ENCODE data around the gene GLRX5.
"Not testable (repeated sequence)": the region's sequence is repeated elsewhere in the genome, so short reads cannot be mapped to it uniquely, and the experiment has no call there.

Gene GLRX5

DNA sequence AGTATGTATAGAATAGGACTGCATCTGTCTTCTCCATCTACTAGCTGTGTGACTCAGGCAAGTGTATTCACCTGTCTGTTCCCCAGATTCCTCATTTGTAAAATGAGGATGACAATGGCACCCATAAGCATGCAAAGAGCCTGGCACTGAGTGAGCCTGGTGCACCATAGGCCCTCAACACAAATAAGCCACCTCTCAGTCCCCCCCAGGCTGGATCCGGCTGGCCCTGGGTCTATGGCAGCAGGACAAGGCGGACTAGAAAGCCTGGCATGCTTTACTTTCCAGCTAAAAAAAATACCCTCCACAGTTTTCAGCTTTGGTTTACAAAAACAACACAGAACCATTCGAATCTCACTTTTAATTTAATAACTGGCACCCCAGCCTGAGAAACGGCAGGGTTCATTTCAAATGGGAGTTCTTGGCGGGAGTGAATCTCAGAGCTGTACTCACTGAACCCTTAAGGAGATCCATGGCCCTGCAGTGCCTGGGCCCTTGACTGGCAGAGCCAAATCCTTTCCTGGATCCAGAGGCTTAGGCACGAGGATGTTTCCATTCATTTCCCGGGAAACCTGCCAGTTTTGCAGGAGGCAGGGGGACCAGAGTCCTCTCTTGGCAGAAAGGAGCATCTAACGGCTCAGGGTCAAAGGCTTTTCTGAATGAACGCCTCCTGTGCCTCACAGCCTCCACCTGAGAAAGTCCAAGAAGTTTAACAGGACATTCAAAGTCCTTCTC is 36.1 kb upstream of the GLRX5 start:
- no peak for DNase-seq (ENCODE audit: low read depth in 1 of 2, low spot score in 1 of 2)

DNA sequence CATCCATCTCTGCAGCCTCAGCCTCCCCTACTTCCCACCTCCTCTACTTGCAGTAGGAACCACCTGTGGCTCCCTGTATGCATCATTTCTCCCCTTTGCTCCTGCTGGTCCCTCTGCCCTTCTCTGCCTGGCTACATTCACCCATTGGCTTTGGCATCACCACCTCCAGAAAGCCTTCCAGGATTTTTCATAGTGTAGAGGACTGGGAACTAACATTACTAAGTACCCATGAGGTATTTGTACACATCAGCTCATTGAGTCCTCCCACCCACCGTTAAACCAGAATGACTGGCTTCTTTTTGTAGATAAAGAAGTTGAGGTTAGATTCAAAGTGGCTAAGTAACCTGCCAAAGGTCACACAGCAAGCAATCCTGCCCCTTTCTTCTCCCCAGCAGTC is 35.5 kb upstream of the GLRX5 start:
- no peak for DNase-seq (ENCODE audit: low read depth in 1 of 2, low spot score in 1 of 2)

DNA sequence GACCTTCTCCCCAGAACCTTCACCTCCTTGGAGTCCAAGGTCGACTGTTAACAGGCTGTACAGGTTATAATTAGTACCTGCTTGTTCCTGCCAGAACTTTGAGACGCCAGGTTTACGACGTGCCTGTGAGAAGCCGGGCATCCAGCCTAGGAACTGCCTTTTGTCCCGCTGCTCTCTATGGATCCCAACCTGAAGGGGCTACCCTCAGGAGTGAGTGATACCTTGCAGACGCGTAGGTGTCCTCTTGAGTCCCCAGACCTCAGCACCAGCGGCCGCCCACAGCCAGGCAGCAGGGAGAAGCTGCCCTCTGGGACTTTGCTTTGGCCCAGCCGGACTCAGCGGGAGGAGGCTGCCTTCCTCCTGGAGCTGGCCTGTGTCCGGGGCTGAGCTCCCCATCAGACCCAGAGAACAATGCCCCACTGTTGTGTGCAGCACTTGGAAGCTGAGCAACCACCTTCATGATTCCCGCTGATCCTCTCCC is 34.6 kb upstream of the GLRX5 start:
- no peak for DNase-seq (ENCODE audit: low read depth in 1 of 2, low spot score in 1 of 2)

DNA sequence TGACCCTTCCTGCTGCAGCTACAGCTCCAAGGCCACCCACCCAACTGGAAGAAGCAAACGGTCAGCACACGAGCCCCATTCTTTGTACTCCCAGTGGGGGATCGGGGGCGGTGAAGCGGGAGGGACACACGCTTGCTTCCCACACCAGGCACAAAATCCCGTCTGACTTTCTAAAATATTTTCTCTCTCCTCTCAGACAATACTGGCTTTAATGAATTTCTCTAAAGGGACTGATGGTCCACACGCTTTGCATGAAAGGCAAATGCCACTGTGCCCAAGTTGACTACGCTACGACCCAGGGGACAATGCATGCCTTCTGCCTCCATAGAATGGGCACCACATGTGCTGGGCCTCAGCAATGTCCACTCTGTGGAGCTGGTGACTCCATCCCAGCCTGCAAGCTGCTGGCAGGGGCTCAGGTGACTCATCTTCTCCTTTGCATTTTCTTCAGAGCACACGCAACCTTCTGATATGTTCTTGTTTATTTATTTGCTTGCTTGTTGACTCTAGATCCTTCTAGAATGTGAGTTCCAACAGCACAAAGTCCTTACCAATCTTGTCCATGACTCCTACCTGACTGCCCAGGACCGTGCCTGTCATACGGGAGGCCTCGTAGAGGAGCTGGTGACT is 34.0 kb upstream of the GLRX5 start:
- DNase-seq (ENCODE audit: low read depth in 1 of 2, low spot score in 1 of 2), result no peak

DNA sequence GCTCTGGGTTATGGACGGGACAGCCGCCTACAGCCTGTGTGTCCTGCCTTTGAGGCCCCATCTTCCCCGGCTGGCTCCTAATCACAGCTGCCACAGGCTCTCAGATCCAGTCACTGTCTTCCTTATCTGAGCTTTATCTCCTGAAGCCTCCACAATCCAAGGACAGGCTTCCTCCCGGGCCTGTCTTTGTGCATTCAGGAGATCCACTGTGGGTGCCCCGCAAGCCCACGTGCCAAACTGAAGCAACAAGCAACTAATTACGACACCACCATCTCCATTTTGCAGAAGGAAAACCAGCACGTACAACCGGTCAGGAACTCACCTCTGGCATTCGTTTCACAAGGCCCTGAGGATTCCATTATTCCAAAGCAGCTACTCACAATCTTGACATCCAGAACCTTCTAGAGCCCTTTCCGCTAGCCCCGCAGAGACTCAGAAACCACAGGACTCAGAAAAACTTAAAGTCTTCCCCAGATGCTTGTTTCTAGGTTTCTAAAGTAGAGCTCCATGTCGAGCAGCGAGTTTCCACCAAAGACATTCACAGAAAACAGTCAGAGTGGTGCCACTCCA is 32.4 kb upstream of the GLRX5 start:
- DNase-seq (ENCODE audit: low read depth in 1 of 2, low spot score in 1 of 2), result no peak

DNA sequence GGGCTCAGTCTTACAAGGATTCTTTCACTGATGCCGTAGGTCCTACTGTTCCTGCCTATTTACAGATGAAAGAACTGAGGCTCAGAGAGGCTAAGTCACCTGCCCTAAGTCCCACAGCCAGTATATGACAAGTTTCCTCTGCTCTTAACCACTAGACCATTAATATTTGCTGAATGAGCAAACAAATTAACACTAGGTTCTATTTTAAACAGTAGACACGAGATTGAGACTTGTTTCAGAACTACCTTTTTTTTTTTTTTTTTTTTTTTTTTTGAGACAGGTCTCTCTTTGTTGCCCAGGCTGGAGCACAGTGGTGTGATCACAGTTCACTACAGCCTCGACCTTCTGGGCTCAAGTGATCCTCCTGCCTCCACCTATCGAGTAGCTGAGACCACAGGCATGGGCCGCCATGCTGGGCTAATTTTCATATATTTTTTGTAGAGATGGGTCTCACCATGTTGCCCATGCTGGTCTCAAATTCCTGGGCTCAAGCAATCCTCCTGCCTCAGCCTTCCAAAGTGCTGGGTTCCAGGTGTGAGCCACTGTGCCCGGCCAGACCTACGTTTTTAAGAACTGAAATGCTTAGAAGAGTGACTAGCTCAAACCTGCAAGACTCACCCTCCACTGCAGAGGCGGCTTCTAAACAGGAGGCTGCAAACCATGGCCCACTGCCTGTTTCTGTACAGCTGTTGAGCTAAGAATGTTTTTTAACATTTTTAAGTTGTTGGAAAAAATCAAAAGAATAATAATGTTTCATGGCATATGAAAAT is 31.3 kb upstream of the GLRX5 start:
- no peak for DNase-seq (ENCODE audit: low read depth in 1 of 2, low spot score in 1 of 2)

DNA sequence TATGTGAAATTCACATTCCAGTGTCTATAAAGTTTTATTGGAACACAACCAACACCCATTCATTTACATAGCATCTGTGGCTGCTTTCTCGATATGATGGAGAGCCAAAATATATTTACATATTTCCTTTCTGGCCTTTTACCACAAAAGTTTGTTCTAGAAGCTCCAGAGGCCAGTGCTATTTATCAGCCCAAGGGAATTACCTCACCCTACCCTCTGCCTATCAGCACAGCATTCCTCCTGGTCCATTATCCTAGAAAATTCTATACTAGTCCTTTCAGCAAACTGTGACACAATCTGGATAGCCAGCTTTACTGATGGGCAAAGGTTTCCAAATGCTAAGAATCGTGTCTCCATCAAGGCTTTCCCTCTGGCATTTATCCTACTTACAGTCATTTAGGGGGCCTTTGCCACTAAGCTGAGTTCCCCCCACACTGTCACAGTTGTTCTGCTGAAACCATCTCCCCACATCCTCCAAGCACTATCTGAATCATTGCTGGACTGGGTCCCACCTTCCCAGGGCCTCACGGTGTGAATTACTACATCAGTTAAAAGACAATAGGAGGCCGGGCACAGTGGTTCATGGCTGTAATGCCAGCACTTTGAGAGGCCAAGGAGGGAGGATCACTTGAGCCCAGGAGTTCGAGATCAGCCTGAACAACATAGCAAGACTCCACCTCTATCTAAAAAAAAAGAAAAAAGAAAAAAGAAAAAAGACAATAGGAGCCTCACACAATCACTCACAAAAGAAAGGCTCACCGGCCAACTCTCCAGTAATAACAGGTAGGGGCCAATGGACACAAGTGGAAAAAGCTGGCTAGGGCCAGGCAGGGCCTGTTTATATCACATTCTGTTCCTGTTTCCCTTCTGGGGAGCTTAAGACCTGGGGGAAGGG is 30.5 kb upstream of the GLRX5 start:
- DNase-seq (ENCODE audit: low read depth in 1 of 2, low spot score in 1 of 2), result no peak

DNA sequence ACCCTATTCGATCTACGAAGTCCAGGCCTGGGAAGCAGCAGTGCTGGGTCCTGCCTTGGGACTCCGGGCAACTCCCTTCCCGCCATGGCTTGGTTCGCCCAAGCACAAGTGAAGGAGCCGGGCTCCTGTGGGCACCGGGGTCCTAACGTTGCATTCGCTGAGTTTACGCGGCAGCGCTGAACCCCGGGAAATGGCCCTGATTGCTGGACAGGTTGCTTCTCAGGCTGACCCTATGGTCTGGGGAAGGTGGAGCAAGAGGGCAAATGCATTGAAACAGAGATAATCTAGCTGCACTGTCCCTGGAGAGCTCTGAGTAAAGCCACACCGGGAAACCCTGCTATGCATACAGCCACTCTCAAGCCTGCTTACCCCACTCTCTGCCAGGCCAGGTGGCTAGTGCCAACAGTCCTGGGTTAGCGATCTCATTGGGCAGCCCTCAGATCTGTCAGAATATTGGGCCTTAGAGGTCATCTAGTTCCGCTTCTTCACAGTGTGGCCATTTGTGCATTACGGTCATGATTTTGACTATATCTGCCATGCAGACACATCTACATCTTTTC is 29.7 kb upstream of the GLRX5 start:
- DNase-seq (ENCODE audit: low read depth in 1 of 2, low spot score in 1 of 2), result no peak

DNA sequence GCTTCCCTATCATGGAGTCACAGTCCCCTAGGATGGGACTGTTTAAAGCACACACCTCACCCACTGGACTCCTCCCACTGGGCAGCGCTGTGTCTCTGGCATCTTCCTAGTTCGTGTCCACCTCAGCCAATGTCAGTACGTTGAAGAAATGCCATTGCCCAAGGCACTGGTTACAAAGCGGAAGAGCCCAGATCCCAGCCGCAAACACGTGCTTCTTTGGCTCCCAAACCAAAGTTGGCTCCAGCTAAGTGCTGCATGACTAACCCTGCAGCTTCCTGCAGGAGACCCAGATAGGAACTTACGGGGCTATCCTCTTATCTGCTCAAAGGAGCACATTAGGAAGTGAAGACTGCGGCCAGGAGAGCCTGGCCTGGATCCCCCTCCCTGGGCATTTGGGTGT is 27.7 kb upstream of the GLRX5 start:
- no peak for DNase-seq (ENCODE audit: low read depth in 1 of 2, low spot score in 1 of 2)

DNA sequence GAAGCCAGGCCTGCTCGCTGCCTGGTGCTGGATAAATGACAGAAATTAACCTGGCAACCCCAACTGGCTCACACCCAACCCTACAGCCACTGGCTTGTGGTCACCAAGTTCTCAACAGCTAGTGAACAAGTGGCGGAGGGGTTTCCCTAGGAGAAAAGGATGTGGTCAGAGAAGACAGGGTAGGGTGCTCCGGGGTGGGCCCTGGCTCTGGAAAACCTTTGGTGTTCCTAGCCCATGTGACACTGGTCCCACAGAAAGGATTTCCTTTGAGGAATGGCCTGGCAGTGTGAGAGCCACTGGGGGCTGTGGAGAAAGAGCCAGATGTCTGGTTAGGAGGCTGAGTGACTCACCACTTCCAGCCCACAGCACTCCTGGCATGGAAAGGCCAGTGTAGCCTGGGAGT is 27.1 kb upstream of the GLRX5 start:
- no peak for DNase-seq (ENCODE audit: low read depth in 1 of 2, low spot score in 1 of 2)

DNA sequence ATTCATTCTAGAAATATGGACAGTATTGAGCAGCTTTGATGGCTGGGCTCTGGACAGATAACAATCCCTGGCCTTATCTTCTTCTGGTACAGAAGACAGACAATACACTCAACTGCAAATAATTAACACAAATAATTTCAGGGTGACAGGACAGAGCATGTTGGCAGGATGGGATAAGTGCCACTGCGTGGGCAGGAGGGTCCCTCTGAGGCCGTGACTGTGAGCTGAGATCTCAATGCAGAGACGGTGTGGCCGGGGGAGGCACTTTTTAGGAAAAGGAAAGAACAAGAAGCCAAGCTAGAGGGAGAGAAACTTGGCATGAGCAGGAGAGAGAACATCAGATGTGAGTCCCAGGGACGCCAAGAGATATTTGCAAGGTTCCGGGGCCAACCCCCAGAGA is 26.5 kb upstream of the GLRX5 start:
- DNase-seq (ENCODE audit: low read depth in 1 of 2, low spot score in 1 of 2), result no peak

DNA sequence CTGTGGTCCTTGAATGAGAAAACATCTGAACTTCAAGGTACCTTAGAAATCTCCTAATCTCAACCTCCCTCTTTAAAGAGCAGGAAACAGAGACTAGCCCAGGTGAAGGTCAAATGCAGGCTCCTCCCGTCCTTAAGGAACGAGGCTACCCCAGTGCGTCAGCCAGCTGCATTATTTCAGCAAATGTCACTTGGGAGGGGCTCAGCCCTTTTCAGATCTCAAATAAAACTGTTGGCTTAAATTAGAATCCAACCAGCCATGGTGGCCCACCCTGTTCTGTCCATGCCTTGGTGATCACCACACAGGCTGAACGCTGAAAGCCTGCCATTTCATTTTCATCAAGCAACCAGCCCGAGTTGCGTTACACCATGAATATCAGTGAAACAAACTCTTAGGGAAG is 25.4 kb upstream of the GLRX5 start:
- no peak for DNase-seq (ENCODE audit: low read depth in 1 of 2, low spot score in 1 of 2)

DNA sequence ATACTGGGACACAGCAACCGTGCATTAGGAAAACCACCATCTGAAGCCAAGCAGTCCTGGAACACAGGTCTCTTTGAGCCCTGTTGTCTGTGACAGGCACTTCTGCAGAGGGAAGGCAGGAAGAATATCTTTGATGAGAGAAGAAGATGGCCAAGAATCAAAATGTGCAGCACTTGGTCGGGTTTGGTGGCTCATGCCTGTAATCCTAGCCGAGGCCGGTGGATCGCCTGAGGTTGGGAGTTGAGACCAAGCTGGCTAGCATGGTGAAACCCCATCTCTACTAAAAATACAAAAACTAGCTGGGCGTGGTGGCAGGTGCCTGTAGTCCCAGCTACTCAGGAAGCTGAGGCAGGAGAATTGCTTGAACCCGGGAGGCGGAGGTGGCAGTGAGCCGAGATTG is 24.5 kb upstream of the GLRX5 start:
- DNase-seq (ENCODE audit: low read depth in 1 of 2, low spot score in 1 of 2), result not testable (repeated sequence)

DNA sequence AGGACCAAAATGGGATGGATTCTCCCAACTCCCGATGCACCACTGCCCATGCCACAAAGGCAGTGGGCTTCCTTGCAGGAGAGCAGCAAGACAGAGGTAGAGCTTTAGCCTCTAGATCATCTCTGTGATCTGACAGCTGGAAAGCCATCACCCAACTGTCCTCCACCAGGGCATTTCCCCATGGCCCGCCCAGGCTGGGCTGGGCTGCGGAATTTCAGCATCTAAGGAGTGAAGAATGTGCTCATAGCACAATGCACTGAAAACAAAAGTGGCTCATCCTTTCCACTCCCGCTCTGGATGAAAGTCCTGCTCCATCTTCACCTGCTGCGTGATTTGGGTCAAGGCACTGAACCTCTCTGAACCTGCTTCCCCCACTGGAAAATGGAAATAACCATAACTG is 24.0 kb upstream of the GLRX5 start:
- DNase-seq (ENCODE audit: low read depth in 1 of 2, low spot score in 1 of 2), result no peak

DNA sequence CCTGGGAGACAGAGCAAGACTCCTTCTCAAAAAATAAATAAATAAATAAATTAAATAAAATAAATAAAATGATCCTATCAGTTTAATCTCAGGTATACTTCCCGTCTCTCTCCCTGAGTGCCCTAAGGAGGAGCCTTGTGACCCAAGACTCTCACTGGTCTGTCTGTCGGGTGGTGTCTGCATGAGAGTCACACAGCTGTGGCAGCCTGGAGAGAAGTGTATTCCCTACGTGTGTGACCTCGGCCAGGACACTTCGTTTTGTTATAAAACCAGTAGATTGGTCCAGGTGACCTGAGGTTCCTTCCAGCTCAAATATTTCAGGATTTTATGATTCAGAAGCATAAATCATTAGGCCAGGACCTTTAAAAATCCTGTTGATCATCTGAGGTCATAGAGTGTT is 23.2 kb upstream of the GLRX5 start:
- DNase-seq (ENCODE audit: low read depth in 1 of 2, low spot score in 1 of 2), result no peak

DNA sequence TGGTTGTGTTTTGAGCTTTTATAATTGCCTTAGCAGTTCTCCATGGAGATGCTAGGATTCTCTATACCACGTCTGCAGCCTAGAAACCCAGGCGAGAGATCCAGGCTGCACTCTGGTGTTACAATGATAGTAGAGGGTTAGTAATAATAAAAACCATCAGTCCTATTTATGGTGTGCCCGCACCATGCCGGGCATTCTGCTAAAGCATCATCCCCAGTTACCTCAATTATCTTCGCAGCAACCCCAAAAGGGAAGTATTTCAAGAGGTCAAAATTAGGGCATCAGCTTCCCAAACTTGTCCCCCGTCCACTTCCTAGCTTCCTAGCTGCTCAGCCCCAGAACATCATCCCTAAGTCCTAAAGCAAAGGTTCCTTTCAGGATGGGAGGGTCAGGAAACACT is 21.6 kb upstream of the GLRX5 start:
- DNase-seq (ENCODE audit: low read depth in 1 of 2, low spot score in 1 of 2), result no peak

DNA sequence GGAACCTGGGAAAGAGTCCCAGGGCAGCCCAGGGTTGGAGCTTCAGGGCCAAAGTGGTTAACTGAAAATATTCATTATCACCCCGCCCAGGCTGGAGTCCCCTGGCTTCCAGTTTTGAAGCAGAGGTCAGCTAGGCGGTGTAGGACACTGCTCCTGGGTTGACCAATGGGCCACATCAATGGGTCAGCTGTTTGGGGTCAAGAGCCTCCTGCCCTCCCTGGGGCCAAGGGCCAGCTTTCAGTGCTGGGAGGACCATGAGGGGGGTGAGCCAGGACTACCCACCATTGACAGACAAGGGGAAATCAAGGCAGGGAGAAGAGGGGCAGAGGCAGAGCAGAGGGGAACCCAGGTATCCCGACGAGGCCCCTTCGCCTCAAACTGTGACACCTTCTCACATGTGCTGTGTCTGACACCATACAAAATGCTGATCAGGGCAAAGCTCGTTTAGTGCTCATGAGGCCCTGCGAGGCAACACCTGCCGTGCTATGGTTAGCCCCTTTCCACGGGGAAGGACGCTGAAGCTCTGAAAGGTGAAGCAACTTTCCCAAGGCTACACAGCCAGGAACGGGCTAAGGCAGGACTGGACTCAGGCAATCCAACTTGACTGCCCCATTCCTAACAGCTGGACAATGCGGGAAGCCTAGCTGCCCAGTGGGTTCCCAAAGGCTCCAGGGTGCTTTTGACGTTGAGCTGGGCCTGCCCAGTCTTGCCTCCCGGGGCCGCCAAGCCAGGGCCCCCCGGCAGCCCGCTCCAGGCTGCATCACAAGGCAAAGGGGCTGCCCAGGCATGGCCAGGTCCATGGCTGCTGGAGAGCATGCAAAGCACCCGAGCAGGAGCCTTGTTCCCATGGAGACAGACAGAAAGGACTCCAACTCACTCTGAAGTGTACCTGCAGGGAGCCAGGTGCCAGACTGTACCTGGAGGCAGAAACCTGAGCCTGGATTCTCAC is 20.4 kb upstream of the GLRX5 start:
- no peak for DNase-seq (ENCODE audit: low read depth in 1 of 2, low spot score in 1 of 2)

DNA sequence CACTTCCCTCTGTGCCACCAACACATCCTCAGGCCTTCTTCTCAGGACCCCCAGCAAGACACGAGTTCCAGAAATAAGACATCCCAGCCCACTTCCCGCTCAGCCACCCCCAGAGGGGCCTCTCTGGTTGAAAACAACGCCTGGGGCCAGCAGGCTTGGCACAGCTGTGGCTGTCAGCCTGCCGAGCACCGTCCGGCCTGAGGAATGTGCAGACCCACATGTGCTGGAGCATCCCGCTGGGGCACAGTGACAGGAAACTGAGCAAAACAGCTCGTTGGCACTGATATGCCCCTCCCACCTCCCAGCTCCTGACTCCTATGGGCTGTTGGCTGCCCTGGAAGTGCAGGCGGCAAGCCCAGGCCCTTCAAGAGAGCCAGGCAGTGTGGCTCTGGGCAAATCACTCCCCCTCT is 19.8 kb upstream of the GLRX5 start:
- DNase-seq (ENCODE audit: low read depth in 1 of 2, low spot score in 1 of 2), result no peak

All from stimulated activated CD4-positive, alpha-beta T cell treated with anti-CD3 and anti-CD28 coated beads, Interleukin-15, amount 100 ng/mL, for 1 hour (primary cell).